Type B pancreatic cell (in vitro differentiated cells): Measurements from ENCODE around the gene NCKAP1. TPM values are rescaled to one million over a fixed set of nuclear protein-coding genes. Genes with fewer than 3 reads are reported as not detected.
"Not testable (repeated sequence)": the region's sequence is repeated elsewhere in the genome, so short reads cannot be mapped to it uniquely, and the experiment has no call there.

Experiments used
- DNase-seq: peaks from one replicate; pipeline ENCODE4 v3.0.0; 2021; ENCODE audit warnings: mixed read lengths; ENCODE audit not compliant: unreplicated experiment; ENCODE audit errors: extremely low spot score
- H3K27ac Mint-ChIP-seq: 2 replicates; pipeline ENCODE4 v1.8.0; 2021; ENCODE audit warnings: mild to moderate bottlenecking, mixed read lengths
- H3K27me3 Mint-ChIP-seq: 2 replicates; pipeline ENCODE4 v1.8.0; 2021; ENCODE audit warnings: mixed read lengths
- H3K36me3 Mint-ChIP-seq: 2 replicates; pipeline ENCODE4 v1.8.0; 2021; ENCODE audit warnings: mixed read lengths
- H3K4me1 Mint-ChIP-seq: one replicate; pipeline ENCODE4 v1.8.0; 2021; ENCODE audit warnings: mixed read lengths; ENCODE audit not compliant: unreplicated experiment
- H3K4me3 Mint-ChIP-seq: 2 replicates; pipeline ENCODE4 v1.8.0; 2021; ENCODE audit warnings: mild to moderate bottlenecking, mixed read lengths
- H3K9me3 Mint-ChIP-seq: 2 replicates; pipeline ENCODE4 v1.8.0; 2021; ENCODE audit warnings: mixed read lengths
- CTCF ChIP-seq: fragments of 200-600 bp; sonication (generic); conservative IDR thresholded peaks from 2 replicates; pipeline ENCODE4 v1.5.0; 2021; ENCODE audit warnings: antibody characterized with exemption, mild to moderate bottlenecking
- total RNA-seq: library from RNA; stranded (reverse); gene quantifications from 2 replicates; pipeline ENCODE4 v1.2.1, GENCODE V29; 2021; ENCODE audit warnings: low replicate concordance

The NCKAP1 gene
- total RNA-seq, 1 donor from 2014 or later, result 104 TPM

GRCh38 chr2:182898718-182899117 is 139.5 kb downstream of the NCKAP1 start:
- H3K9me3 Mint-ChIP-seq, result peaks cover 10% of the 10 kb centered on the region
- H3K27ac Mint-ChIP-seq, result no peak overlapping the region
- no peaks in the 10 kb centered on the region for H3K27me3 Mint-ChIP-seq
- DNase-seq, result no peak
- TF ChIP-seq CTCF, result no peak
- peaks cover 6% of the 10 kb centered on the region for H3K36me3 Mint-ChIP-seq
- H3K4me3 Mint-ChIP-seq, result no peak overlapping the region
- no peaks in the 10 kb centered on the region for H3K4me1 Mint-ChIP-seq

GRCh38 chr2:182897137-182897536 is 141.1 kb downstream of the NCKAP1 start:
- Mint-ChIP-seq H3K4me3 (no peak overlapping the region), H3K27ac (no peak overlapping the region), H3K9me3 (peaks cover 10% of the 10 kb centered on the region), H3K36me3 (peaks cover 4% of the 10 kb centered on the region), H3K4me1 (no peaks in the 10 kb centered on the region), H3K27me3 (no peaks in the 10 kb centered on the region)
- no peak for TF ChIP-seq CTCF
- DNase-seq, result no peak

GRCh38 chr2:182895798-182896197 is 142.5 kb downstream of the NCKAP1 start:
- Mint-ChIP-seq H3K9me3 (peaks cover 7% of the 10 kb centered on the region), H3K4me1 (no peaks in the 10 kb centered on the region), H3K36me3 (peaks cover 2% of the 10 kb centered on the region), H3K27ac (no peak overlapping the region), H3K27me3 (no peaks in the 10 kb centered on the region), H3K4me3 (no peak overlapping the region)
- no peak for DNase-seq
- no peak for TF ChIP-seq CTCF

GRCh38 chr2:182895169-182895568 is 143.1 kb downstream of the NCKAP1 start:
- H3K36me3 Mint-ChIP-seq, result no peaks in the 10 kb centered on the region
- no peaks in the 10 kb centered on the region for H3K27me3 Mint-ChIP-seq
- H3K4me3 Mint-ChIP-seq, result no peak overlapping the region
- no peak for TF ChIP-seq CTCF
- DNase-seq, result no peak
- H3K4me1 Mint-ChIP-seq, result peaks cover 5% of the 10 kb centered on the region
- peaks cover 5% of the 10 kb centered on the region for H3K9me3 Mint-ChIP-seq
- H3K27ac Mint-ChIP-seq, result no peak overlapping the region

- H3K27ac Mint-ChIP-seq, result no peak overlapping the region
- no peak overlapping the region for H3K4me3 Mint-ChIP-seq
- H3K4me1 Mint-ChIP-seq, result peaks cover 9% of the 10 kb centered on the region
- H3K36me3 Mint-ChIP-seq, result no peaks in the 10 kb centered on the region
- TF ChIP-seq CTCF, result no peak
- H3K27me3 Mint-ChIP-seq, result no peaks in the 10 kb centered on the region
- no peak for DNase-seq
- no peaks in the 10 kb centered on the region for H3K9me3 Mint-ChIP-seq
Measured at GRCh38 chr2:182894174-182894573, 144.1 kb downstream of the NCKAP1 start.

- Mint-ChIP-seq H3K4me3 (no peak overlapping the region), H3K36me3 (no peaks in the 10 kb centered on the region), H3K27me3 (no peaks in the 10 kb centered on the region), H3K27ac (no peak overlapping the region), H3K4me1 (peaks cover 9% of the 10 kb centered on the region), H3K9me3 (no peaks in the 10 kb centered on the region)
- no peak for DNase-seq
- no peak for TF ChIP-seq CTCF
Measured at GRCh38 chr2:182893666-182894065, 144.6 kb downstream of the NCKAP1 start.

GRCh38 chr2:182893035-182893434 is 145.2 kb downstream of the NCKAP1 start:
- not testable (repeated sequence) for H3K4me1 Mint-ChIP-seq, H3K4me3 Mint-ChIP-seq

More at GRCh38 chr2:182893035-182893434, 145.2 kb downstream of the NCKAP1 start:
- DNase-seq, H3K36me3 Mint-ChIP-seq, H3K9me3 Mint-ChIP-seq, H3K27me3 Mint-ChIP-seq, H3K27ac Mint-ChIP-seq: not testable (repeated sequence)
